Measurements from ENCODE around the gene TSPAN1. TPM values are rescaled to one million over a fixed set of nuclear protein-coding genes. Genes with fewer than 3 reads are reported as not detected.

The TSPAN1 gene
- total RNA-seq, 3 donors from 2014 or later = 723 to 1,819 (median 1,586) TPM

- TF ChIP-seq CTCF (IDR thresholded peaks at IDR 0.05) = no peak
- Histone ChIP-seq H3K4me3 (no peak overlapping the region), H3K9me3 (no peaks in the 10 kb centered on the region), H3K4me1 (ENCODE audit: low read depth) (peaks cover 5% of the 10 kb centered on the region), H3K36me3 (ENCODE audit: low read depth) (no peaks in the 10 kb centered on the region)
- intact Hi-C loops (cut with DNase I, micrococcal nuclease) = no loop called here
- DNase-seq (no peak), ATAC-seq (no peak)
Observed at GRCh38 chr1:46136711-46137110, 38.2 kb upstream of the TSPAN1 start.

- no peaks in the 10 kb centered on the region for H3K9me3 ChIP-seq
- no peaks in the 10 kb centered on the region for H3K36me3 ChIP-seq (ENCODE audit: low read depth)
- ATAC-seq = no peak
- DNase-seq = no peak
- H3K4me3 ChIP-seq = no peak overlapping the region
- intact Hi-C loops (cut with DNase I, micrococcal nuclease) = no loop called here
- TF ChIP-seq CTCF (IDR thresholded peaks at IDR 0.05) = no peak
- H3K4me1 ChIP-seq (ENCODE audit: low read depth) = peaks cover 5% of the 10 kb centered on the region
Observed at GRCh38 chr1:46137916-46138315, 37.0 kb upstream of the TSPAN1 start.

- H3K4me1 ChIP-seq (ENCODE audit: low read depth) = no peaks in the 10 kb centered on the region
- intact Hi-C loops (cut with DNase I, micrococcal nuclease) = no loop called here
- TF ChIP-seq CTCF (IDR thresholded peaks at IDR 0.05) = no peak
- ATAC-seq (no peak), DNase-seq (no peak)
- H3K4me3 ChIP-seq = no peak overlapping the region
- no peaks in the 10 kb centered on the region for H3K9me3 ChIP-seq
- no peaks in the 10 kb centered on the region for H3K36me3 ChIP-seq (ENCODE audit: low read depth)
Observed at GRCh38 chr1:46148318-46148717, 26.6 kb upstream of the TSPAN1 start.

GRCh38 chr1:46150085-46150484 lies 24.8 kb upstream of the TSPAN1 start:
- DNase-seq (no peak), ATAC-seq (no peak)
- intact Hi-C loops (cut with DNase I, micrococcal nuclease) = no loop called here
- Histone ChIP-seq H3K4me1 (ENCODE audit: low read depth) (no peaks in the 10 kb centered on the region), H3K36me3 (ENCODE audit: low read depth) (no peaks in the 10 kb centered on the region), H3K4me3 (no peak overlapping the region), H3K9me3 (no peaks in the 10 kb centered on the region)
- no peak for TF ChIP-seq CTCF (IDR thresholded peaks at IDR 0.05)

GRCh38 chr1:46152016-46152415 lies 22.9 kb upstream of the TSPAN1 start:
- TF ChIP-seq CTCF (IDR thresholded peaks at IDR 0.05) = no peak
- ATAC-seq (no peak), DNase-seq (no peak)
- Histone ChIP-seq H3K36me3 (ENCODE audit: low read depth) (no peaks in the 10 kb centered on the region), H3K4me1 (ENCODE audit: low read depth) (no peaks in the 10 kb centered on the region), H3K9me3 (no peaks in the 10 kb centered on the region), H3K4me3 (no peak overlapping the region)
- intact Hi-C loops (cut with DNase I, micrococcal nuclease) = no loop called here

GRCh38 chr1:46153228-46153627 lies 21.7 kb upstream of the TSPAN1 start:
- H3K4me1 ChIP-seq (ENCODE audit: low read depth) = no peaks in the 10 kb centered on the region
- ATAC-seq = no peak
- DNase-seq = no peak
- H3K9me3 ChIP-seq = no peaks in the 10 kb centered on the region
- no peaks in the 10 kb centered on the region for H3K36me3 ChIP-seq (ENCODE audit: low read depth)
- intact Hi-C loops (cut with DNase I, micrococcal nuclease) = no loop called here
- no peak overlapping the region for H3K4me3 ChIP-seq
- no peak for TF ChIP-seq CTCF (IDR thresholded peaks at IDR 0.05)

Measured in mucosa of descending colon (tissue), 3 donors.